Nephron progenitor cell (in vitro differentiated cells): ENCODE data around the gene LRRC4C.

Experiments used
- DNase-seq: peaks from one replicate; pipeline ENCODE4 v3.0.0; 2021
- H3K27ac Mint-ChIP-seq: 2 replicates; pipeline ENCODE4 v1.8.0; 2021; ENCODE audit warnings: mild to moderate bottlenecking, moderate library complexity, mixed read lengths
- H3K27me3 Mint-ChIP-seq: 2 replicates; pipeline ENCODE4 v1.8.0; 2021; ENCODE audit warnings: mild to moderate bottlenecking, low read depth, mixed read lengths; ENCODE audit not compliant: poor library complexity
- H3K36me3 Mint-ChIP-seq: 2 replicates; pipeline ENCODE4 v1.8.0; 2021; ENCODE audit warnings: low read depth, mixed read lengths
- H3K4me1 Mint-ChIP-seq: 2 replicates; pipeline ENCODE4 v1.8.0; 2021; ENCODE audit warnings: mixed read lengths
- H3K4me3 Mint-ChIP-seq: 2 replicates; pipeline ENCODE4 v1.8.0; 2021; ENCODE audit warnings: mild to moderate bottlenecking, moderate library complexity, mixed read lengths
- H3K9me3 Mint-ChIP-seq: 2 replicates; pipeline ENCODE4 v1.8.0; 2021; ENCODE audit warnings: mild to moderate bottlenecking, moderate library complexity, mixed read lengths
- CTCF ChIP-seq: fragments of 200-600 bp; sonication (generic); IDR thresholded peaks from 2 replicates; pipeline ENCODE4 v1.5.0; 2021; ENCODE audit warnings: antibody characterized with exemption

Gene LRRC4C

GRCh38 chr11:41457216-41458014 is 2.0 kb downstream of the LRRC4C start:
- no peak for DNase-seq
- TF ChIP-seq CTCF, result no peak
- Mint-ChIP-seq H3K9me3 (no peaks in the 10 kb centered on the region), H3K27me3 (no peaks in the 10 kb centered on the region), H3K4me3 (no peak overlapping the region), H3K27ac (no peak overlapping the region), H3K36me3 (no peaks in the 10 kb centered on the region), H3K4me1 (peaks cover 24% of the 10 kb centered on the region)

- Mint-ChIP-seq H3K27me3 (no peaks in the 10 kb centered on the region), H3K36me3 (no peaks in the 10 kb centered on the region), H3K9me3 (no peaks in the 10 kb centered on the region), H3K27ac (peak overlapping the region; percentile 18), H3K4me3 (no peak overlapping the region), H3K4me1 (peaks cover 24% of the 10 kb centered on the region)
- DNase-seq, result no peak
- no peak for TF ChIP-seq CTCF
Observed at GRCh38 chr11:41456269-41456668, 3.2 kb downstream of the LRRC4C start.

- Mint-ChIP-seq H3K4me3 (no peak overlapping the region), H3K36me3 (no peaks in the 10 kb centered on the region), H3K27ac (peak overlapping the region; percentile 12), H3K27me3 (no peaks in the 10 kb centered on the region), H3K9me3 (no peaks in the 10 kb centered on the region), H3K4me1 (no peaks in the 10 kb centered on the region)
- no peak for TF ChIP-seq CTCF
- DNase-seq, result no peak
Observed at GRCh38 chr11:41451011-41451410, 8.4 kb downstream of the LRRC4C start.

- TF ChIP-seq CTCF, result no peak
- DNase-seq, result no peak
- Mint-ChIP-seq H3K27me3 (no peaks in the 10 kb centered on the region), H3K9me3 (no peaks in the 10 kb centered on the region), H3K36me3 (no peaks in the 10 kb centered on the region), H3K4me3 (no peak overlapping the region), H3K27ac (no peak overlapping the region), H3K4me1 (no peaks in the 10 kb centered on the region)
Observed at GRCh38 chr11:41449483-41450050, 9.9 kb downstream of the LRRC4C start.

GRCh38 chr11:41446566-41446965 is 12.9 kb downstream of the LRRC4C start:
- no peak overlapping the region for H3K4me3 Mint-ChIP-seq
- no peak overlapping the region for H3K27ac Mint-ChIP-seq
- H3K27me3 Mint-ChIP-seq, result no peaks in the 10 kb centered on the region
- no peaks in the 10 kb centered on the region for H3K9me3 Mint-ChIP-seq
- DNase-seq, result no peak
- H3K36me3 Mint-ChIP-seq, result no peaks in the 10 kb centered on the region
- TF ChIP-seq CTCF, result no peak
- H3K4me1 Mint-ChIP-seq, result no peaks in the 10 kb centered on the region

- no peaks in the 10 kb centered on the region for H3K4me1 Mint-ChIP-seq
- no peaks in the 10 kb centered on the region for H3K27me3 Mint-ChIP-seq
- H3K4me3 Mint-ChIP-seq, result no peak overlapping the region
- H3K36me3 Mint-ChIP-seq, result no peaks in the 10 kb centered on the region
- H3K27ac Mint-ChIP-seq, result no peak overlapping the region
- no peak for TF ChIP-seq CTCF
- no peak for DNase-seq
- no peaks in the 10 kb centered on the region for H3K9me3 Mint-ChIP-seq
Observed at GRCh38 chr11:41446107-41446506, 13.3 kb downstream of the LRRC4C start.
